Left ventricle myocardium inferior (tissue), 1 donor: ENCODE results near the gene CCR7. TPM values are rescaled to one million over a fixed set of nuclear protein-coding genes. Genes with fewer than 3 reads are reported as not detected.
"Not testable (repeated sequence)": the region's sequence is repeated elsewhere in the genome, so short reads cannot be mapped to it uniquely, and the experiment has no call there.

Source experiments
- DNase-seq: peaks from one replicate; pipeline ENCODE4 v3.0.0-alpha.2; 2020
- H3K27ac ChIP-seq: fragments of 200-600 bp; replicated peaks from 2 replicates; pipeline ENCODE4 v1.8.0; 2021
- H3K27me3 ChIP-seq: fragments of 200-600 bp; 2 replicates; pipeline ENCODE4 v1.8.0; 2021; ENCODE audit warnings: low read depth
- H3K36me3 ChIP-seq: fragments of 200-600 bp; 2 replicates; pipeline ENCODE4 v1.8.0; 2021
- H3K4me1 ChIP-seq: fragments of 200-600 bp; 2 replicates; pipeline ENCODE4 v1.8.0; 2021
- H3K4me3 ChIP-seq: fragments of 200-600 bp; 2 replicates; pipeline ENCODE4 v1.8.0; 2021; ENCODE audit warnings: mild to moderate bottlenecking, moderate library complexity
- H3K9me3 ChIP-seq: fragments of 200-600 bp; replicated peaks from 2 replicates; pipeline ENCODE4 v1.8.0; 2021
- intact Hi-C: fragments of 100-400 bp; cut with micrococcal nuclease; formaldehyde crosslinking; loops from one replicate; pipeline ENCODE4 v1.11.0; 2022
- total RNA-seq: library from RNA; stranded (reverse); fragmentation: NEBNext Ultra II Directional; extraction: Animal tissue kit (Norgen Biotek cat#: 25700); gene quantifications from one replicate; pipeline ENCODE4 v1.2.1, GENCODE V29; 2021
- TF ChIP-seq, protein P1 (sequence below): fragments of 200-600 bp; IDR thresholded peaks from 2 replicates; pipeline ENCODE4 v1.8.0; 2021; ENCODE audit warnings: antibody characterized with exemption, mild to moderate bottlenecking, borderline replicate concordance
- donor health status: DM: no; HTN: yes; CAD: no; lungs with severe emphysema.

The CCR7 gene
- total RNA-seq, 1 donor from 2014 or later: not detected

DNA sequence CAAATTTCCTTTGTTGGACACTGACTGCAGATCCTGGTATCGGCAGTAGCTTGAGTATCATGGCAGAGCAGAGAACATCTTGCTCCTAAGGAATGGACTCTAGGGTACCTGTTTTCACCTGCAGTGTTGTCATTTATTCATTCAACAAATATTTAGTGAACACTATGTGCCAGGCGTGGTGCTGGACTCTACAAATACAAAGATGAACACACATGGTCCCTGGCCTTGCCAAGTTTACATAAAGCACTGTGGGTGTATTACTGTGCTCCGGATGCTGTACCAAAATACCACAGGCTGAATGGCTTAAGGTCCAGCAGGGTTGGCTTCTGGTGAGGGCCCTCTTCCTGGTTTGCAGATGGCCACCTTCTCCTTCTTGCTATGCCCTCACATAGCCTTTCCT is 14.2 kb upstream of the CCR7 start:
- TF ChIP-seq, protein P1, sequence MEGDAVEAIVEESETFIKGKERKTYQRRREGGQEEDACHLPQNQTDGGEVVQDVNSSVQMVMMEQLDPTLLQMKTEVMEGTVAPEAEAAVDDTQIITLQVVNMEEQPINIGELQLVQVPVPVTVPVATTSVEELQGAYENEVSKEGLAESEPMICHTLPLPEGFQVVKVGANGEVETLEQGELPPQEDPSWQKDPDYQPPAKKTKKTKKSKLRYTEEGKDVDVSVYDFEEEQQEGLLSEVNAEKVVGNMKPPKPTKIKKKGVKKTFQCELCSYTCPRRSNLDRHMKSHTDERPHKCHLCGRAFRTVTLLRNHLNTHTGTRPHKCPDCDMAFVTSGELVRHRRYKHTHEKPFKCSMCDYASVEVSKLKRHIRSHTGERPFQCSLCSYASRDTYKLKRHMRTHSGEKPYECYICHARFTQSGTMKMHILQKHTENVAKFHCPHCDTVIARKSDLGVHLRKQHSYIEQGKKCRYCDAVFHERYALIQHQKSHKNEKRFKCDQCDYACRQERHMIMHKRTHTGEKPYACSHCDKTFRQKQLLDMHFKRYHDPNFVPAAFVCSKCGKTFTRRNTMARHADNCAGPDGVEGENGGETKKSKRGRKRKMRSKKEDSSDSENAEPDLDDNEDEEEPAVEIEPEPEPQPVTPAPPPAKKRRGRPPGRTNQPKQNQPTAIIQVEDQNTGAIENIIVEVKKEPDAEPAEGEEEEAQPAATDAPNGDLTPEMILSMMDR: no peak
- intact Hi-C loops: no loop called here
- Histone ChIP-seq H3K27me3 (peaks cover 4% of the 10 kb centered on the region), H3K27ac (no peak overlapping the region), H3K36me3 (no peaks in the 10 kb centered on the region), H3K4me3 (no peak overlapping the region), H3K4me1 (peaks cover 19% of the 10 kb centered on the region), H3K9me3 (peaks cover 14% of the 10 kb centered on the region)
- DNase-seq: no peak

DNA sequence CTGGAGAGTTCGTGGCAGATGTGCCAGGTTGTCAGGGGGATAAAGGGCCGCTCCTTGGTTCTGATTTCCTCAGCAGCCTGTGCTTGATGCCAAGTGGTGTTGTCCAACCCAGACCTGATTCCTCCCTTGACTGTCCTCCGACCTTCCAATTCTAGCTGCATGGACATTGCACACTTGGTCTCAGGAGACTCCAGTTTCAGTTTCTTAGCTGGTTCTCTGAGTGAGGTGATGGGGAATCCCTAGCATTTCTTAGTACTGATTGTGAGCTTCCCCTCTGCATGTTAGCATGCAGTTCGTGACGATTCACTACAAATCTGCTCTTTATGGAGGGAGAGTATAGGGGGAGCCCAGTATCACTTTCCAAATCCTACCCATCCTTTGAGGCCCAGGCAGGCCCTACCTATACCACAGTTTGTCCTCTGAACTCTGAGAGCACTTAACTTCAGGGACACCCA is 12.4 kb upstream of the CCR7 start:
- Histone ChIP-seq H3K4me1 (peaks cover 11% of the 10 kb centered on the region), H3K4me3 (no peak overlapping the region), H3K27ac (no peak overlapping the region), H3K9me3 (peaks cover 27% of the 10 kb centered on the region), H3K36me3 (no peaks in the 10 kb centered on the region), H3K27me3 (peaks cover 4% of the 10 kb centered on the region)
- no peak for DNase-seq
- intact Hi-C loops: no loop called here
- TF ChIP-seq, protein P1: no peak

- TF ChIP-seq, protein P1: no peak
- Histone ChIP-seq H3K4me1 (no peaks in the 10 kb centered on the region), H3K27me3 (peaks cover 4% of the 10 kb centered on the region), H3K9me3 (peaks cover 27% of the 10 kb centered on the region), H3K36me3 (no peaks in the 10 kb centered on the region), H3K4me3 (no peak overlapping the region), H3K27ac (no peak overlapping the region)
- intact Hi-C loops: no loop called here
- DNase-seq: no peak
Measured at GRCh38 chr17:40576113-40576740, 11.0 kb upstream of the CCR7 start.

GRCh38 chr17:40574292-40574691 is 9.0 kb upstream of the CCR7 start:
- intact Hi-C loops: no loop called here
- TF ChIP-seq, protein P1: no peak
- Histone ChIP-seq H3K4me1 (no peaks in the 10 kb centered on the region), H3K4me3 (no peak overlapping the region), H3K36me3 (no peaks in the 10 kb centered on the region), H3K9me3 (peaks cover 27% of the 10 kb centered on the region), H3K27ac (no peak overlapping the region), H3K27me3 (peaks cover 5% of the 10 kb centered on the region)
- no peak for DNase-seq

GRCh38 chr17:40572245-40572993 is 7.1 kb upstream of the CCR7 start:
- H3K4me1 ChIP-seq, intact Hi-C loops, H3K27ac ChIP-seq, DNase-seq, H3K4me3 ChIP-seq, H3K36me3 ChIP-seq: not testable (repeated sequence)
- peaks cover 19% of the 10 kb centered on the region for H3K27me3 ChIP-seq
- peaks cover 36% of the 10 kb centered on the region for H3K9me3 ChIP-seq
